Measurements from ENCODE around the gene SIRPA. TPM values are rescaled to one million over a fixed set of nuclear protein-coding genes. Genes with fewer than 3 reads are reported as not detected.

Gene SIRPA
- total RNA-seq, 1 donor from 2014 or later: 13.0 TPM

DNA sequence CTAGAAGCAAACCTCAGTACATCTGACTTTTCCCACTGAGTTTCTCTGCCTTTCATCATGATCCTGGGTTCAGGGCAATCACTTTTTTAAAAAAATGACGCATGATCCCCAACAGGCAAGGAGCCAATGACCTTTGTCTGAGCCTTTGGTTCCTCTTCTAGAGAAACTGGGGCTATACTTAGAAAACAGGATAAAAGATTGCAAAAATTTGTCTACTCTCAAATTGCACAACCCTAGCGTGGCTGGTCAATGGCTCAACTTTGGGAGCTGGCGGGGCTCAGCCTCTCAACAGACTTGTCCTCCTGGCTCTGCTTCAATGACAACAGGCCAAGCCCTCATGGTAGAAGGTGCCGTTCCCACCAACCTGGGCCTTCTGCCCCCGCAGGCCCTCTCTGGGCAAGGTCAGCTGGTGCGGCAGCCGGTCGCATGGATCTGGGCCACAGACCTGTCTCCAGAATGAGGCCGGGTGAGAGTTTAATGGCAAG, 50.0 kb downstream of the SIRPA start:
- no peak for DNase-seq (ENCODE audit: extremely low spot score, unreplicated experiment)
- Mint-ChIP-seq H3K4me3 (ENCODE audit: unreplicated experiment) (no peak overlapping the region), H3K36me3 (ENCODE audit: unreplicated experiment) (no peaks in the 10 kb centered on the region), H3K27ac (ENCODE audit: unreplicated experiment) (no peak overlapping the region), H3K9me3 (ENCODE audit: unreplicated experiment) (no peaks in the 10 kb centered on the region), H3K27me3 (ENCODE audit: unreplicated experiment) (peaks cover 51% of the 10 kb centered on the region), H3K4me1 (ENCODE audit: unreplicated experiment) (peaks cover 24% of the 10 kb centered on the region)
- TF ChIP-seq, protein P1, sequence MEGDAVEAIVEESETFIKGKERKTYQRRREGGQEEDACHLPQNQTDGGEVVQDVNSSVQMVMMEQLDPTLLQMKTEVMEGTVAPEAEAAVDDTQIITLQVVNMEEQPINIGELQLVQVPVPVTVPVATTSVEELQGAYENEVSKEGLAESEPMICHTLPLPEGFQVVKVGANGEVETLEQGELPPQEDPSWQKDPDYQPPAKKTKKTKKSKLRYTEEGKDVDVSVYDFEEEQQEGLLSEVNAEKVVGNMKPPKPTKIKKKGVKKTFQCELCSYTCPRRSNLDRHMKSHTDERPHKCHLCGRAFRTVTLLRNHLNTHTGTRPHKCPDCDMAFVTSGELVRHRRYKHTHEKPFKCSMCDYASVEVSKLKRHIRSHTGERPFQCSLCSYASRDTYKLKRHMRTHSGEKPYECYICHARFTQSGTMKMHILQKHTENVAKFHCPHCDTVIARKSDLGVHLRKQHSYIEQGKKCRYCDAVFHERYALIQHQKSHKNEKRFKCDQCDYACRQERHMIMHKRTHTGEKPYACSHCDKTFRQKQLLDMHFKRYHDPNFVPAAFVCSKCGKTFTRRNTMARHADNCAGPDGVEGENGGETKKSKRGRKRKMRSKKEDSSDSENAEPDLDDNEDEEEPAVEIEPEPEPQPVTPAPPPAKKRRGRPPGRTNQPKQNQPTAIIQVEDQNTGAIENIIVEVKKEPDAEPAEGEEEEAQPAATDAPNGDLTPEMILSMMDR (IDR thresholded peaks at IDR 0.05): no peak

DNA sequence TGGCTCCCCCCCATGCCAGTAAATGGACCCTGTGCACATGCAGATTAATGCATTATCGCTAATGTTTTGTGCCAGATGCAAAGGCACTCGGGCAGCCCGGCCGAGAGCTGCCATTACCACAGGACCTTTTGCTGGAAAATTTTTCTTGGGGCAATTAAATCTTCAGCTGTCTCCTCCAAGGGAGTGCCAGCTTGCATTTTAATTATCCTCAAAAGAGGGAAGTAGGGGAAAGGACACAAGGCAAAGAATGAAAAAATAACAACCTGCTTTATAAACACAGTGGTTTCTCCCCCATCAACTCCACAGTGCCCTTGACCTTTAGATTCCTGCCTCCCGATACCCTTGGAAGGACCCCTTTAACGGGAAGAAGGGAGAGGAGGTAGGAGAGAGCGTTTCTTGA, 50.5 kb downstream of the SIRPA start:
- no peaks in the 10 kb centered on the region for H3K9me3 Mint-ChIP-seq (ENCODE audit: unreplicated experiment)
- TF ChIP-seq, protein P1 (IDR thresholded peaks at IDR 0.05): no peak
- peaks cover 26% of the 10 kb centered on the region for H3K4me1 Mint-ChIP-seq (ENCODE audit: unreplicated experiment)
- peaks cover 52% of the 10 kb centered on the region for H3K27me3 Mint-ChIP-seq (ENCODE audit: unreplicated experiment)
- DNase-seq (ENCODE audit: extremely low spot score, unreplicated experiment): no peak
- H3K4me3 Mint-ChIP-seq (ENCODE audit: unreplicated experiment): no peak overlapping the region
- no peaks in the 10 kb centered on the region for H3K36me3 Mint-ChIP-seq (ENCODE audit: unreplicated experiment)
- H3K27ac Mint-ChIP-seq (ENCODE audit: unreplicated experiment): no peak overlapping the region

DNA sequence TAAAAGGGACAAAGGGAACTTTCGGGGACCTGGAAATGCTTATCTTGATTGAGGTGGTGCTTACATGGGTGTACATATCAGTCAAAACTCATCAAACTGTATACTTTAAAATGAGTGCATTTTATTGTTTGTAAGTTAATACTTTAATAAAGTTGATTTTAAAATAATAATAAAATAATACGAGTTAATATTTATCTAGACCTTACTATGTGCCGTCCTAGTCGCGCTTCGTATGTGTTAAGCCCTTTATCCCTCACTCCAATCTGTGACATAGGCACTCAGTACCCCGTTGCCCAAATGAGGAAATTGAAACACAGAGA, 51.2 kb downstream of the SIRPA start:
- Mint-ChIP-seq H3K4me3 (ENCODE audit: unreplicated experiment) (no peak overlapping the region), H3K36me3 (ENCODE audit: unreplicated experiment) (no peaks in the 10 kb centered on the region), H3K9me3 (ENCODE audit: unreplicated experiment) (no peaks in the 10 kb centered on the region), H3K4me1 (ENCODE audit: unreplicated experiment) (peaks cover 29% of the 10 kb centered on the region), H3K27ac (ENCODE audit: unreplicated experiment) (no peak overlapping the region), H3K27me3 (ENCODE audit: unreplicated experiment) (peaks cover 55% of the 10 kb centered on the region)
- TF ChIP-seq, protein P1 (IDR thresholded peaks at IDR 0.05): no peak
- DNase-seq (ENCODE audit: extremely low spot score, unreplicated experiment): no peak

DNA sequence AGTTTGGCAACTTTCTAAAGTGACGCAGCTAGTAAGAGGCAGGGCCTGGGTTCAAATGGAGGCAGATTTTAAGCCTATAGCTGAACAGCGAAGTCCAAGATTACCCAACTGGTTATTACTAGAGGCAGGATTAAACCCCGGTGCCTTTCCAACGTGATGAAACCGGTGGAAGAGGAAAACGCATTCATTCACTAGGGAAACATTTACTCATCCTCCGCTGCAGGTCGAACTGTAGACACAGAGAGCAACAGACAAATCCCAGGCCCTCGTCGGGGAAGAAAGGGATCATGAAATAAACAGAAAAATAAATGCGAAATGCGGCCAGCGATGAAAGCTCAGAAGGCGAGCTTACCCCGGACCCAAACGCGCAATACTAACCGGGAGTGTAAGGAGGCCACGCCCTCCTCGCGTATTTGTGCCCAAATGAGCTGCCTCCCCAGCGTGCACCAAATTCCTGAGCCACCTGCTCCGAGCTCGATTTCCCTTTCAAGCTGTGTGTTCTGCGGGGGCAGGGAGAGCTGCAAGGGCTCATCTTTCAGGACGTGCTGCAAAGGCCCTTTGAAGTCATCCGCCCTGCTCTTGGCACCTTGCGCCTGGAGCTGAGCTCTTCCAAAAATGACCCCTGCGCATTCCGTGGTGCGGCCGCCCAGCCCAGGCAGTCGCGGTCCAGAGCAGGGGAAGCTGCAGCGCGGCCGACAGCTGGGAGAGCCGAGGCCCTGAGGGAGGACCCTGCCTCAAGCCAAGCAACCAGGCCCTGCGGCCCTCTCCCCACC, 51.7 kb downstream of the SIRPA start:
- no peaks in the 10 kb centered on the region for H3K9me3 Mint-ChIP-seq (ENCODE audit: unreplicated experiment)
- peak overlapping the region; percentile 52 for H3K4me3 Mint-ChIP-seq (ENCODE audit: unreplicated experiment)
- H3K27me3 Mint-ChIP-seq (ENCODE audit: unreplicated experiment): peaks cover 58% of the 10 kb centered on the region
- no peaks in the 10 kb centered on the region for H3K36me3 Mint-ChIP-seq (ENCODE audit: unreplicated experiment)
- H3K4me1 Mint-ChIP-seq (ENCODE audit: unreplicated experiment): peaks cover 29% of the 10 kb centered on the region
- no peak overlapping the region for H3K27ac Mint-ChIP-seq (ENCODE audit: unreplicated experiment)
- DNase-seq (ENCODE audit: extremely low spot score, unreplicated experiment): no peak
- TF ChIP-seq, protein P1 (IDR thresholded peaks at IDR 0.05): no peak

DNA sequence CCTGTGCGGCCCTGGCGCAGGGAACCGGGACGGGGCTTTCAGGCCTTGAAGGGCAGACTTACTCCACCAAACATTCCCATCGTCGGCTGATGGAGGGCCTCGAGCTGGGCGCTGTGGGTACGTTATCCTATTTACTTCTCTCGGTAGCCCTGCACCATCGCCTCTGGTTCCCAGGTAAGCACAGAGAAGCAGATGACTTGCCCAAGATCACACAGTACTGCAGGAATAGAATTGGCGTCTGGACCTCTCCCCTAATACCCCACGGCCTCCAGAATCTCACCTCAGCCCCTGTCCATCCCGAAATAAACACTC, 52.3 kb downstream of the SIRPA start:
- Mint-ChIP-seq H3K27me3 (ENCODE audit: unreplicated experiment) (peaks cover 59% of the 10 kb centered on the region), H3K4me1 (ENCODE audit: unreplicated experiment) (peaks cover 29% of the 10 kb centered on the region)

More for the DNA sequence above, 52.3 kb downstream of the SIRPA start:
- Mint-ChIP-seq H3K9me3 (ENCODE audit: unreplicated experiment) (no peaks in the 10 kb centered on the region), H3K4me3 (ENCODE audit: unreplicated experiment) (no peak overlapping the region), H3K36me3 (ENCODE audit: unreplicated experiment) (no peaks in the 10 kb centered on the region), H3K27ac (ENCODE audit: unreplicated experiment) (no peak overlapping the region)
- DNase-seq (ENCODE audit: extremely low spot score, unreplicated experiment): no peak
- TF ChIP-seq, protein P1 (IDR thresholded peaks at IDR 0.05): no peak
